Stimulated activated CD8-positive, alpha-beta memory T cell treated with anti-CD3 and anti-CD28 coated beads, Interleukin-4, amount 100 ng/mL, for 48 hours (primary cell): ENCODE results near the gene HES4.

Experiments
- DNase-seq: peaks from one replicate; pipeline ENCODE4 v3.0.0-alpha.2; 2020

The HES4 gene

GRCh38 chr1:999725-1000356 lies at the start of gene HES4:
Gene HES4 (minus strand): TSS chr1:1000097. CDS start chr1:999973, 124 bp downstream.
- peak; percentile 74 for DNase-seq

DNA sequence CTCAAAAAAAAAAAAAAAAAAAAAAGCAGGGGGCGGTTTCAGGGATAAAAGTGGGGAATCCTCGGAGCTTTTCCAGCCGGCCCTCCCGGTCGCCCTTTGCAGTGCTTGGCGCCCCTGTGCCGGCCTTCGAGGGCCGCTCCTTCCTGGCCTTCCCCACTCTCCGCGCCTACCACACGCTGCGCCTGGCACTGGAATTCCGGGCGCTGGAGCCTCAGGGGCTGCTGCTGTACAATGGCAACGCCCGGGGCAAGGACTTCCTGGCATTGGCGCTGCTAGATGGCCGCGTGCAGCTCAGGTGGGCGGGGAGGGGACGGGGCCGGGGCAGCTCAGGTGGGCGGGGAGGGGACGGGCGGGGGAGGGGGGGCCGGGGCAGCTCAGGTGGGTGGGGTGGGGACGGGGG lies 48.9 kb upstream of the HES4 start:
- DNase-seq: no peak

DNA sequence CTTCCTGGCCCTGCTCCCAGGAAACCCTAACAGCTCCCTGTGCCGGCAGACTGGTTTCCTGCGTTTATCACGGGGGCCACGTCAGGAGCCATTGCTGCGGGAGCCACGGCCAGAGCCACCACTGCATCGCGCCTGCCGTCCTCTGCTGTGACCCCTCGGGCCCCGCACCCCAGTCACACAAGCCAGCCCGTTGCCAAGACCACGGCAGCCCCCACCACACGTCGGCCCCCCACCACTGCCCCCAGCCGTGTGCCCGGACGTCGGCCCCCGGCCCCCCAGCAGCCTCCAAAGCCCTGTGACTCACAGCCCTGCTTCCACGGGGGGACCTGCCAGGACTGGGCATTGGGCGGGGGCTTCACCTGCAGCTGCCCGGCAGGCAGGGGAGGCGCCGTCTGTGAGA lies 48.1 kb upstream of the HES4 start:
- DNase-seq: no peak

DNA sequence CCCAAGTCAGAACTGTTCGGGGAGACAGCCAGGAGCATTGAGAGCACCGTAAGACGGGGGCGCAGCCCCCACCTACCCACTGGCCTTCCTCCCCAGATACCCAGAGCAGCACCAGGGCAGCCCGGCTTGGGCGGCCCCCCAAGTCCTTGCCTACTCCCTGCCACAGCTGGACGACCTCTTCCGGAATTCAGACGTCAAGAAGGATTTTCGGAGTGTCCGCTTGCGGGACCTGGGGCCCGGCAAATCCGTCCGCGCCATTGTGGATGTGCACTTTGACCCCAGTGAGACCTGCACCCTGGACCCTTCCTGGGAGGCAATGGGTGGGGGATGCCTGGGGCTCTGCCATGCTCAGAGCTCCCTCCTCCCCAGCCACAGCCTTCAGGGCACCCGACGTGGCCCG lies 47.5 kb upstream of the HES4 start:
- DNase-seq: no peak

GRCh38 chr1:1046767-1047166 lies 46.9 kb upstream of the HES4 start:
- no peak for DNase-seq

DNA sequence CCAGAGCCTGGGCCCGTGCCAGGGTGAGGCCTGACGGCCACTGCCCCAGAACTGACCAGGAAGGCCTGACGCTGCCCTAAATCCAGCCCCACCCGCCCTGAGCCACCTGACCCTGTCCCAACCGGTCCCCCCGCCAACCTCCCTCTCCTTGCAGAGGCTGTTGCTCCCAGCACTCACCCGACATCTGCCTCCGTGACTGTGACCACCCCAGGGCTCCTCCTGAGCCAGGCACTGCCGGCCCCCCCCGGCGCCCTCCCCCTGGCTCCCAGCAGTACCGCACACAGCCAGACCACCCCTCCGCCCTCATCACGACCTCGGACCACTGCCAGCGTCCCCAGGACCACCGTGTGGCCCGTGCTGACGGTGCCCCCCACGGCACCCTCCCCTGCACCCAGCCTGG lies 46.3 kb upstream of the HES4 start:
- no peak for DNase-seq

- DNase-seq: no peak
Observed at GRCh38 chr1:1045129-1045528, 45.2 kb upstream of the HES4 start.

- no peak for DNase-seq
Observed at GRCh38 chr1:1044455-1045078, 44.7 kb upstream of the HES4 start.

- DNase-seq: no peak
Observed at GRCh38 chr1:1043921-1044320, 44.0 kb upstream of the HES4 start.

GRCh38 chr1:1043411-1043810 lies 43.5 kb upstream of the HES4 start:
- no peak for DNase-seq

- no peak for DNase-seq
Observed at GRCh38 chr1:1042835-1043234, 42.9 kb upstream of the HES4 start.

GRCh38 chr1:1041873-1042272 lies 42.0 kb upstream of the HES4 start:
- DNase-seq: no peak

DNA sequence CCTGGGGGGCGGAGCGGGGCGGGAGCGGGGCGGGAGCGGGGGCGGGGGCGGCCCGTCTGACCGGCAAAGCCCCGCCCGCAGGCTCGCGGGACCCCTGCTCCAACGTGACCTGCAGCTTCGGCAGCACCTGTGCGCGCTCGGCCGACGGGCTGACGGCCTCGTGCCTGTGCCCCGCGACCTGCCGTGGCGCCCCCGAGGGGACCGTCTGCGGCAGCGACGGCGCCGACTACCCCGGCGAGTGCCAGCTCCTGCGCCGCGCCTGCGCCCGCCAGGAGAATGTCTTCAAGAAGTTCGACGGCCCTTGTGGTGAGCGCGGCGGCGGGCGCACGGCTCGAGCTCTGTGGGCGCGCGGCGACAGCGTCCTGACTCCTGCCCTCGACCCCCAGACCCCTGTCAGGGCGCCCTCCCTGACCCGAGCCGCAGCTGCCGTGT lies 41.2 kb upstream of the HES4 start:
- no peak for DNase-seq

- peak; percentile 81 for DNase-seq
Observed at GRCh38 chr1:1040004-1040991, 40.4 kb upstream of the HES4 start.

GRCh38 chr1:1039145-1039910 lies 39.4 kb upstream of the HES4 start:
- DNase-seq: no peak

- no peak for DNase-seq
Observed at GRCh38 chr1:1038694-1039093, 38.8 kb upstream of the HES4 start.

DNA sequence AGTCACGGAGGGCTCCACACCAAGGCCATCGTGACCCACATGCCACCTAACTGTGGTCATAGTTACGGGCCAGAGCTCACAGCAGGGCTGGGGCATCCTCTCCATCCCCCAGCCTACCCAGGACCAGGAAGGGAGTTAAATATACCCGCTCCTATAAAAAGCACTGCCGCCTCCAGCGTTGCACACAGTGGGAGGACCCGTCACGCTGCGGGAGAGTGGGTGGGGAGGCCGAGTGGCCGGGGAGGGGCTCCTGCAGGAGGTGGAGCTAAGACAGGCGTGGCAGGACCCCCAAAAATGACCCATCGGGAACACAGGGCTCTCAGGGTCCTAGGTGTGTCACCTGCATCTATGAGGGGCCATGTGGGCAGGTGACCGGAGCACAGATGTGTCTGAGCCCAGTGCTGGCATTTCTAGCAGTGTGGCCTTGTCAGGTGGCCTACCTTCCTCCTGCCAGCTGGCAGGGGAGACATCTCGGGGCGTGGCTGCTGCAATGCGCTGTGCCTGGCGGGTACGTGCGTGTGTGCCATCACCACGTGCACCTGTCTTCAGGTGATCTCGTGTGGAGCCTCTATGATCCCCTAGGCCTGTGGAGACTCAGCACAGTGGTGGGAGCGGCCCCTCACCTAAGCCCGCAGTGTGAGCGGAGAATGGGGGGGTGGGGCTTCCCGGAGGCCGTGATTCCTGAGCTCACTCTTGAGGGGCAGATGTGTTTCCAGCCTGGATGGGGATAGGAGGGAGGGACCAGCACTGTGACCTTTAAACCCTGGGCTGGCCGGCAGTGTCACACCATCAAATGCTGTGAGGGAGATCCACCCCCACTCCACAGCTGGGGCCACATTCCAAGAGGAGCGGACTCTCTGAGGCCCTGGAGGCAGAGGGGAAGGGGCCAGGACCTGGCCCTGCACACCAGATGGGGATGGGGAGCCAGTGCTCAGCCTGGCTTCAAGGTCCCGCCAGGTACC lies 37.8 kb upstream of the HES4 start:
- DNase-seq: no peak

GRCh38 chr1:1035291-1035943 lies 35.5 kb upstream of the HES4 start:
- no peak for DNase-seq

DNA sequence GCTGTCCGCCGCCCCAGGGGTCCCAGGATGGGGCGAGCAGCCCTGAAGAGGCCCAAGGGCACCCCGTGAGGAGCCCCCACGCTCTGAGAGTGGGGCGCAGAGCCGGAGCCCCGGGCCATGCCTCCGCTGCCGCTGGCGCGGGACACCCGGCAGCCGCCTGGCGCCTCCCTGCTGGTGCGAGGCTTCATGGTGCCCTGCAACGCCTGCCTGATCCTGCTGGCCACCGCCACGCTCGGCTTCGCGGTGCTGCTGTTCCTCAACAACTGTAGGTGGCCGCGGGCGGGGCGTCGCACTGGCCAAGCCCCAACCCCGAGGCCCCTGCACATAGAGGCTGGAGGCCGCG lies 34.5 kb upstream of the HES4 start:
- no peak for DNase-seq

DNA sequence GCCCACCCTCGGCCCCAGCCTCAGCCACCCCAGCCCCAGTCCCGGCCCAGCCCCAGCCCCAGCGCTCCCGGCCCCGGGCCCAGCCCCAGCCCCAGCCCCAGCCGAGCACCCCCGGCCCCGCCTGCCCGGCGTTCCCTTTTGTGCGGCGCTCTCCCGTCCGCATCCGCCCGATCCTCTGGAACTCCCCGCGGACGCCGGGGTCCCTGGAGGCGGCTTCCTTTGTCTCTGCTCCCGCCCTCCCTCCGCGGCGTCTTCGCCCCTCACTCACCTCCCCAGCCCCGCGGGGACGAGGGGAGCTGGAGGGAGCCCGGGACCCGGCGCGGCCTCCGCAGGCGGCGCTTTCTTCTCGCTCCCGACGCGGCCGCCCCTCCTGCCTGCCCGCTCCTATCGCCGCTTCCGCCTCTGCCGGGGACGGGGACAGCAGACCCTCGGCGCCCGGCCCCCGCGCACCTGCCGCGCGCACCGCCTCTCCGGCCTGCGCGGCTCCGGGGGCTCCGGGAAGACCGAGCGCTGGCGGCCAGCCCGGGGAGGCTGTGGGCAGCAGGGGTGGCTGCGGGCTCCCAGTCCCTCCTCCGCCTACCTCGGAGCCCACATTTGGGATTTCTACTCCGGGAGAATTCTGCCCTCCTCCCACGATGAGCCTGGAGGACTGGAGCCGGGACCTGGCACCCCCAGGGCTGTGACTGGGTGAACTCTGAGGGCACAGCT lies 34.0 kb upstream of the HES4 start:
- no peak for DNase-seq
